H9 (cell line): ENCODE data around the gene GALR3. TPM values are rescaled to one million over a fixed set of nuclear protein-coding genes. Genes with fewer than 3 reads are reported as not detected.

Experiments used
- DNase-seq: peaks from one replicate; pipeline ENCODE4 v3.0.0-alpha.2; 2017
- H2AFZ ChIP-seq: one replicate; pipeline ENCODE4 v1.6.1; 2013; ENCODE audit warnings: mild to moderate bottlenecking, low read length, control low read depth, moderate library complexity
- H2AK5ac ChIP-seq: 2 replicates; pipeline ENCODE4 v1.6.1; 2013; ENCODE audit warnings: low read length, control low read depth, mixed read lengths; ENCODE audit not compliant: insufficient read length
- H2BK120ac ChIP-seq: one replicate; pipeline ENCODE4 v1.6.1; 2013; ENCODE audit warnings: low read depth, mild to moderate bottlenecking, low read length, control low read depth, inconsistent platforms; ENCODE audit not compliant: poor library complexity, severe bottlenecking
- H2BK12ac ChIP-seq: 2 replicates; pipeline ENCODE4 v1.6.1; 2013; ENCODE audit warnings: low read length, control low read depth, mixed read lengths, low read depth; ENCODE audit not compliant: insufficient read length
- H2BK15ac ChIP-seq: 2 replicates; pipeline ENCODE4 v1.6.1; 2013; ENCODE audit warnings: low read depth, low read length, control low read depth
- H2BK20ac ChIP-seq: one replicate; pipeline ENCODE4 v1.6.1; 2013; ENCODE audit warnings: low read depth, mild to moderate bottlenecking, low read length, control low read depth, inconsistent platforms; ENCODE audit not compliant: poor library complexity, severe bottlenecking
- H2BK5ac ChIP-seq: 2 replicates; pipeline ENCODE4 v1.6.1; 2013; ENCODE audit warnings: low read length, control low read depth, mixed read lengths; ENCODE audit not compliant: insufficient read length
- H3K14ac ChIP-seq: 2 replicates; pipeline ENCODE4 v1.6.1; 2013; ENCODE audit warnings: low read length, control low read depth; ENCODE audit not compliant: insufficient read depth
- H3K18ac ChIP-seq: 2 replicates; pipeline ENCODE4 v1.6.1; 2013; ENCODE audit warnings: low read depth, mild to moderate bottlenecking, mixed read lengths, low read length, control low read depth; ENCODE audit not compliant: insufficient read length
- H3K23ac ChIP-seq: 2 replicates; pipeline ENCODE4 v1.6.1; 2013; ENCODE audit warnings: low read length, control low read depth, mixed read lengths, low read depth; ENCODE audit not compliant: insufficient read length
- H3K23me2 ChIP-seq: 2 replicates; pipeline ENCODE4 v1.6.1; 2013; ENCODE audit warnings: low read depth, mild to moderate bottlenecking, mixed read lengths, low read length, control low read depth; ENCODE audit not compliant: insufficient read length, poor library complexity, severe bottlenecking
- H3K27ac ChIP-seq: 2 replicates; pipeline ENCODE4 v1.5.1; 2013; ENCODE audit warnings: low read length, control low read depth, mixed read lengths, low read depth; ENCODE audit not compliant: insufficient read length
- H3K27me3 ChIP-seq: 2 replicates; pipeline ENCODE4 v1.6.1; 2013; ENCODE audit warnings: low read length, control low read depth, inconsistent platforms; ENCODE audit not compliant: insufficient read depth
- H3K4ac ChIP-seq: 2 replicates; pipeline ENCODE4 v1.6.1; 2013; ENCODE audit warnings: low read depth, mild to moderate bottlenecking, control low read depth, inconsistent platforms, low read length, moderate library complexity
- H3K4me1 ChIP-seq: 2 replicates; pipeline ENCODE4 v1.6.1; 2013; ENCODE audit warnings: low read length, control low read depth, inconsistent platforms; ENCODE audit not compliant: insufficient read depth
- H3K4me2 ChIP-seq: 2 replicates; pipeline ENCODE4 v1.6.1; 2013; ENCODE audit warnings: low read length, control low read depth, mixed read lengths; ENCODE audit not compliant: insufficient read length, insufficient read depth
- H3K56ac ChIP-seq: 2 replicates; pipeline ENCODE4 v1.6.1; 2013; ENCODE audit warnings: low read depth, mild to moderate bottlenecking, mixed read lengths, low read length, control low read depth; ENCODE audit not compliant: insufficient read length
- H3K79me1 ChIP-seq: 2 replicates; pipeline ENCODE4 v1.6.1; 2013; ENCODE audit warnings: low read depth, mild to moderate bottlenecking, moderate library complexity, low read length, control low read depth, inconsistent platforms; ENCODE audit not compliant: insufficient read depth, poor library complexity, severe bottlenecking
- H3K79me2 ChIP-seq: 2 replicates; pipeline ENCODE4 v1.6.1; 2013; ENCODE audit warnings: low read length, control low read depth, inconsistent platforms; ENCODE audit not compliant: insufficient read depth
- H3K9ac ChIP-seq: 2 replicates; pipeline ENCODE4 v1.6.1; 2013; ENCODE audit warnings: low read length, control low read depth, mixed read lengths; ENCODE audit not compliant: insufficient read length; ENCODE audit errors: extremely low read depth
- H3K9me3 ChIP-seq: one replicate; pipeline ENCODE4 v1.6.1; 2013; ENCODE audit warnings: low read depth, low read length, inconsistent platforms; ENCODE audit not compliant: control insufficient read depth
- H3T11ph ChIP-seq: one replicate; pipeline ENCODE4 v1.6.1; 2013; ENCODE audit warnings: mild to moderate bottlenecking, low read length, control low read depth, inconsistent platforms
- H4K20me1 ChIP-seq: one replicate; pipeline ENCODE4 v1.6.1; 2013; ENCODE audit not compliant: control insufficient read depth, insufficient read length, insufficient read depth
- H4K5ac ChIP-seq: 2 replicates; pipeline ENCODE4 v1.6.1; 2013; ENCODE audit warnings: low read depth, mild to moderate bottlenecking, mixed read lengths, low read length, control low read depth; ENCODE audit not compliant: insufficient read length
- H4K8ac ChIP-seq: replicated peaks from 2 replicates; pipeline ENCODE4 v1.6.1; 2013; ENCODE audit warnings: low read length, control low read depth, mixed read lengths, low read depth; ENCODE audit not compliant: insufficient read length
- H4K91ac ChIP-seq: 2 replicates; pipeline ENCODE4 v1.6.1; 2013; ENCODE audit warnings: low read depth, mild to moderate bottlenecking, moderate library complexity, mixed read lengths, low read length, control low read depth; ENCODE audit not compliant: insufficient read length
- H3K27ac Mint-ChIP-seq, 3 experiments: 2 replicates in 2 of 3; 3 replicates in 1 of 3; pipeline ENCODE4 v1.8.0; 2020 to 2021; ENCODE audit warnings: mixed read lengths in 3 of 3, mild to moderate bottlenecking in 1 of 3, moderate library complexity in 1 of 3
- H3K27me3 Mint-ChIP-seq: 2 replicates; pipeline ENCODE4 v1.8.0; 2021; ENCODE audit warnings: low read depth, mild to moderate bottlenecking, moderate library complexity, mixed read lengths
- H3K36me3 Mint-ChIP-seq, 3 experiments: 2 replicates in 2 of 3; 3 replicates in 1 of 3; pipeline ENCODE4 v1.8.0; 2020 to 2021; ENCODE audit warnings: low read depth in 3 of 3, mixed read lengths in 3 of 3; ENCODE audit not compliant: insufficient read depth in 1 of 3
- H3K4me1 Mint-ChIP-seq, 2 experiments: 2 replicates each; pipeline ENCODE4 v1.8.0; 2020; ENCODE audit warnings: mixed read lengths in 2 of 2
- H3K4me3 Mint-ChIP-seq, 2 experiments: 2 replicates in 1 of 2; 3 replicates in 1 of 2; pipeline ENCODE4 v1.8.0; 2020 to 2021; ENCODE audit warnings: mild to moderate bottlenecking in 2 of 2, mixed read lengths in 2 of 2, moderate library complexity in 1 of 2
- H3K9me3 Mint-ChIP-seq, 2 experiments: 2 replicates in 1 of 2; 3 replicates in 1 of 2; pipeline ENCODE4 v1.8.0; 2020; ENCODE audit warnings: mild to moderate bottlenecking in 2 of 2, mixed read lengths in 2 of 2, moderate library complexity in 1 of 2
- CTCF ChIP-seq: fragments of 200-600 bp; sonication (generic); conservative IDR thresholded peaks from 3 replicates; pipeline ENCODE4 v1.8.0; 2021; ENCODE audit warnings: antibody characterized with exemption, mild to moderate bottlenecking
- WGBS: extraction: QIAGEN DNeasy Blood & Tissue Kit; methylation state at CpG from one replicate; pipeline ENCODE4 v1.1.7; 2013; ENCODE audit warnings: missing lambda C conversion rate, low lambda C conversion rate, mixed read lengths; ENCODE audit not compliant: insufficient read length; ENCODE audit errors: extremely low coverage; 5-methylcytosine and 5-hydroxymethylcytosine counted together
- total RNA-seq: library from RNA; stranded (reverse); gene quantifications from 2 replicates; pipeline ENCODE4 v1.2.1, GENCODE V29; 2021

Gene GALR3
- total RNA-seq, 1 experiment from 2014 or later: 0.59 TPM

GRCh38 chr22:37812869-37813678 lies 10.1 kb upstream of the GALR3 start:
- Histone ChIP-seq H3K9me3 (no peaks in the 10 kb centered on the region), H3K23ac (no peak overlapping the region), H3K27ac (no peak overlapping the region), H3K79me1 (peaks cover 2% of the 10 kb centered on the region), H3K4me1 (no peaks in the 10 kb centered on the region), H3K4ac (no peak overlapping the region), H2BK20ac (no peak overlapping the region), H2AK5ac (no peak overlapping the region), H3K27me3 (no peaks in the 10 kb centered on the region; the same call in 1 of the 2 replicates), H2BK12ac (no peak overlapping the region), H2BK5ac (no peak overlapping the region), H4K91ac (no peak overlapping the region), H4K20me1 (no peaks in the 10 kb centered on the region), H4K5ac (no peak overlapping the region), H3K9ac (no peak overlapping the region), H3K56ac (no peak overlapping the region), H3K23me2 (peaks cover 4% of the 10 kb centered on the region), H3K4me2 (no peak overlapping the region), H3K79me2 (peaks cover 2% of the 10 kb centered on the region; the same call in 1 of the 2 replicates), H2BK120ac (no peak overlapping the region), H3K14ac (no peak overlapping the region), H2BK15ac (no peak overlapping the region), H2AFZ (no peak overlapping the region), H3K18ac (no peak overlapping the region), H4K8ac (no peak overlapping the region), H3T11ph (no peak overlapping the region)
- Mint-ChIP-seq H3K36me3 (peaks cover 7 to 21% (median 18%) of the 10 kb centered on the region in 3 experiments; a peak in 6 of 7 replicates), H3K27me3 (peaks cover 13% of the 10 kb centered on the region), H3K9me3 (no peaks in the 10 kb centered on the region), H3K4me1 (peaks cover 8 to 11% of the 10 kb centered on the region in 2 experiments), H3K27ac (no peak overlapping the region), H3K4me3 (no peak overlapping the region)
- no CpG with 5 or more reads among the region's 27 CpGs for whole genome bisulfite sequencing
- TF ChIP-seq CTCF: no peak
- peak; percentile 17 for DNase-seq
